HuH-7 (cell line): ENCODE results near the gene TNFRSF11A.

Experiments
- DNase-seq: peaks from one replicate; pipeline ENCODE4 v3.0.0; 2011; ENCODE audit warnings: low spot score

TNFRSF11A gene

GRCh38 chr18:62343316-62343715, 18.2 kb downstream of the TNFRSF11A start:
- DNase-seq: no peak

- no peak for DNase-seq
Measured at GRCh38 chr18:62345909-62346308, 20.8 kb downstream of the TNFRSF11A start.

- no peak for DNase-seq
Measured at GRCh38 chr18:62346333-62347088, 21.4 kb downstream of the TNFRSF11A start.

GRCh38 chr18:62347089-62347506, 22.0 kb downstream of the TNFRSF11A start:
- no peak for DNase-seq

GRCh38 chr18:62348474-62348873, 23.4 kb downstream of the TNFRSF11A start:
- DNase-seq: no peak

GRCh38 chr18:62353170-62353569, 28.1 kb downstream of the TNFRSF11A start:
- no peak for DNase-seq

GRCh38 chr18:62354151-62354550, 29.0 kb downstream of the TNFRSF11A start:
- DNase-seq: no peak

- DNase-seq: no peak
Measured at GRCh38 chr18:62357079-62357719, 32.1 kb downstream of the TNFRSF11A start.

- DNase-seq: no peak
Measured at GRCh38 chr18:62360805-62361204, 35.7 kb downstream of the TNFRSF11A start.

GRCh38 chr18:62361288-62361687, 36.2 kb downstream of the TNFRSF11A start:
- DNase-seq: no peak

GRCh38 chr18:62364558-62364957, 39.4 kb downstream of the TNFRSF11A start:
- DNase-seq: no peak

- no peak for DNase-seq
Measured at GRCh38 chr18:62365420-62365819, 40.3 kb downstream of the TNFRSF11A start.

GRCh38 chr18:62366992-62367391, 41.9 kb downstream of the TNFRSF11A start:
- no peak for DNase-seq

- DNase-seq: no peak
Measured at GRCh38 chr18:62368100-62368499, 43.0 kb downstream of the TNFRSF11A start.

- DNase-seq: no peak
Measured at GRCh38 chr18:62369129-62369644, 44.1 kb downstream of the TNFRSF11A start.

GRCh38 chr18:62370366-62370765, 45.3 kb downstream of the TNFRSF11A start:
- no peak for DNase-seq

GRCh38 chr18:62371436-62371835, 46.3 kb downstream of the TNFRSF11A start:
- DNase-seq: no peak

GRCh38 chr18:62372156-62372555, 47.0 kb downstream of the TNFRSF11A start:
- no peak for DNase-seq

GRCh38 chr18:62372882-62373281, 47.8 kb downstream of the TNFRSF11A start:
- DNase-seq: no peak

GRCh38 chr18:62374410-62374965, 49.4 kb downstream of the TNFRSF11A start:
- no peak for DNase-seq

- DNase-seq: no peak
Measured at GRCh38 chr18:62377131-62377807, 52.2 kb downstream of the TNFRSF11A start.

GRCh38 chr18:62379051-62379450, 53.9 kb downstream of the TNFRSF11A start:
- DNase-seq: no peak

GRCh38 chr18:62381373-62381772, 56.3 kb downstream of the TNFRSF11A start:
- DNase-seq: no peak
